Esophagus squamous epithelium (tissue), 5 donors: ENCODE results near the gene BPIFA3. TPM values are rescaled to one million over a fixed set of nuclear protein-coding genes. Genes with fewer than 3 reads are reported as not detected.

ENCODE experiments used
- DNase-seq: peaks from one replicate; lab custom pipeline; 2025; lab: John Stamatoyannopoulos, UW
- H3K27ac ChIP-seq, 4 donors: fragments of 200-600 bp; sonication (generic); one replicate each; pipeline ENCODE4 v1.5.1; 2016 to 2019; ENCODE audit warnings: mild to moderate bottlenecking in 1 of 4
- H3K27me3 ChIP-seq, 4 donors: fragments of 200-600 bp; sonication (generic); 1 replicate in 3 of 4; 2 replicates in 1 of 4; pipeline versions ENCODE4 v1.5.1 to v1.6.0; 2017 to 2021; ENCODE audit warnings: antibody characterized with exemption in 1 of 4
- H3K36me3 ChIP-seq, 3 donors: fragments of 200-600 bp; sonication (generic); one replicate each; pipeline ENCODE4 v1.5.1; 2016 to 2019
- H3K4me1 ChIP-seq, 3 donors: fragments of 200-600 bp; sonication (generic); one replicate each; pipeline ENCODE4 v1.5.1; 2017 to 2019
- H3K4me3 ChIP-seq, 4 donors: fragments of 200-600 bp; sonication (generic); 1 replicate in 3 of 4; 2 replicates in 1 of 4; pipeline ENCODE4 v1.5.1; 2016 to 2019; ENCODE audit warnings: mild to moderate bottlenecking in 2 of 4, moderate library complexity in 1 of 4
- H3K9me3 ChIP-seq, 3 donors: fragments of 200-600 bp; sonication (generic); one replicate each; pipeline ENCODE4 v1.5.1; 2016 to 2019
- POLR2A ChIP-seq, 4 donors: fragments of 450-650 bp; IDR thresholded peaks; one replicate each; pipeline ENCODE4 v1.6.1; 2017; ENCODE audit warnings: antibody characterized with exemption in 4 of 4, mild to moderate bottlenecking in 4 of 4, moderate library complexity in 3 of 4
- WGBS, 2 donors: methylation state at CpG; one replicate each; pipeline ENCODE4 v1.1.5; 2018; 5-methylcytosine and 5-hydroxymethylcytosine counted together
- intact Hi-C: fragments of 100-400 bp; cut with DNase I; formaldehyde crosslinking; loops from one replicate; pipeline ENCODE4 v1.15.0; 2022
- total RNA-seq, 4 donors: library from RNA; depleted of rRNA; stranded (reverse); fragments of >200 nt; gene quantifications; one replicate each; pipeline ENCODE4 v1.1.0, GENCODE V29; 2016
- TF ChIP-seq, protein P1 (sequence below), 6 experiments: fragments of 450-650 bp in 4 of 6; fragments of 200-600 bp in 2 of 6; sonication (generic) in 2 of 6; IDR thresholded peaks; one replicate each; pipeline ENCODE4 v1.5.1; 2016 to 2019; ENCODE audit warnings: antibody characterized with exemption in 6 of 6, mild to moderate bottlenecking in 4 of 6, moderate library complexity in 4 of 6
- donor health status: DM: yes; HTN: yes; CAD: no.

The BPIFA3 gene
- total RNA-seq, 4 donors from 2014 or later, result not detected

GRCh38 chr20:33242319-33243100 lies 25.4 kb downstream of the BPIFA3 start:
- H3K36me3 ChIP-seq, result no peaks in the 10 kb centered on the region
- no peak overlapping the region for H3K4me3 ChIP-seq
- no peak for DNase-seq
- H3K9me3 ChIP-seq, result no peaks in the 10 kb centered on the region
- H3K27ac ChIP-seq, result no peak overlapping the region
- 51 to 55% methylated on average over 6 to 7 of the region's 7 CpGs for WGBS, 2 donors
- intact Hi-C loops, result no loop called here
- H3K4me1 ChIP-seq, result no peaks in the 10 kb centered on the region
- peaks cover 0 to 10% (median 0%) of the 10 kb centered on the region in 4 donors for H3K27me3 ChIP-seq
- TF ChIP-seq, protein P1, sequence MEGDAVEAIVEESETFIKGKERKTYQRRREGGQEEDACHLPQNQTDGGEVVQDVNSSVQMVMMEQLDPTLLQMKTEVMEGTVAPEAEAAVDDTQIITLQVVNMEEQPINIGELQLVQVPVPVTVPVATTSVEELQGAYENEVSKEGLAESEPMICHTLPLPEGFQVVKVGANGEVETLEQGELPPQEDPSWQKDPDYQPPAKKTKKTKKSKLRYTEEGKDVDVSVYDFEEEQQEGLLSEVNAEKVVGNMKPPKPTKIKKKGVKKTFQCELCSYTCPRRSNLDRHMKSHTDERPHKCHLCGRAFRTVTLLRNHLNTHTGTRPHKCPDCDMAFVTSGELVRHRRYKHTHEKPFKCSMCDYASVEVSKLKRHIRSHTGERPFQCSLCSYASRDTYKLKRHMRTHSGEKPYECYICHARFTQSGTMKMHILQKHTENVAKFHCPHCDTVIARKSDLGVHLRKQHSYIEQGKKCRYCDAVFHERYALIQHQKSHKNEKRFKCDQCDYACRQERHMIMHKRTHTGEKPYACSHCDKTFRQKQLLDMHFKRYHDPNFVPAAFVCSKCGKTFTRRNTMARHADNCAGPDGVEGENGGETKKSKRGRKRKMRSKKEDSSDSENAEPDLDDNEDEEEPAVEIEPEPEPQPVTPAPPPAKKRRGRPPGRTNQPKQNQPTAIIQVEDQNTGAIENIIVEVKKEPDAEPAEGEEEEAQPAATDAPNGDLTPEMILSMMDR (IDR thresholded peaks at IDR 0.05), result no peak
- no peak for TF ChIP-seq POLR2A (IDR thresholded peaks at IDR 0.05)

DNA sequence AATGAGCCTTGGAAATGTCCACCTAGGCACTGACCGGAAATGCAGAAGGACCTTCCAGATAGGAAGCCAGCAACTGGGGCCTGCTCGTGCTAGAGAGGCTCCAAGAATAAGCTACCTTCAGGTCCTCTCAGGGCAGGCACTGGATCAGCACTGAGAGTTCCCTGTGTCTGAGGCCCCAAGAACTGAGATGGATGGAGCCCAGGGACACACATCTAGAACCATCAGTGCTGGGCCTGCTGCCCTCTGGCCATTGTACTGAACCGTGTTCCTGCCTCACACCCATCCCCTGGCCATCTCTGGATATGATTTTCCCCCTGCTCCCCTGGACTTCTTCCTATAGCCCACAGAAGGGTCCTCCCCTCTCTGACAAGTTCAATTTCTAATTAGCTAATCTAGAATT lies 28.9 kb downstream of the BPIFA3 start:
- H3K36me3 ChIP-seq, result no peaks in the 10 kb centered on the region
- intact Hi-C loops, result no loop called here
- H3K27ac ChIP-seq, result no peak overlapping the region
- no peaks in the 10 kb centered on the region for H3K27me3 ChIP-seq
- no peaks in the 10 kb centered on the region for H3K4me1 ChIP-seq
- 65 to 72% methylated on average over 3 of the region's 3 CpGs for WGBS, 2 donors
- H3K9me3 ChIP-seq, result no peaks in the 10 kb centered on the region
- DNase-seq, result no peak
- TF ChIP-seq, protein P1 (IDR thresholded peaks at IDR 0.05), result no peak
- no peak for TF ChIP-seq POLR2A (IDR thresholded peaks at IDR 0.05)
- no peak overlapping the region for H3K4me3 ChIP-seq

- Histone ChIP-seq H3K4me3 (no peak overlapping the region), H3K27me3 (no peaks in the 10 kb centered on the region), H3K36me3 (no peaks in the 10 kb centered on the region), H3K4me1 (no peaks in the 10 kb centered on the region), H3K27ac (no peak overlapping the region), H3K9me3 (no peaks in the 10 kb centered on the region)
- WGBS, 2 donors, result 89 to 100% methylated on average over 1 of the region's 1 CpG
- no peak for TF ChIP-seq POLR2A (IDR thresholded peaks at IDR 0.05)
- TF ChIP-seq, protein P1 (IDR thresholded peaks at IDR 0.05), result no peak
- no peak for DNase-seq
- intact Hi-C loops, result no loop called here
These were observed 32.3 kb downstream of the BPIFA3 start for GRCh38 chr20:33249456-33249855.

DNA sequence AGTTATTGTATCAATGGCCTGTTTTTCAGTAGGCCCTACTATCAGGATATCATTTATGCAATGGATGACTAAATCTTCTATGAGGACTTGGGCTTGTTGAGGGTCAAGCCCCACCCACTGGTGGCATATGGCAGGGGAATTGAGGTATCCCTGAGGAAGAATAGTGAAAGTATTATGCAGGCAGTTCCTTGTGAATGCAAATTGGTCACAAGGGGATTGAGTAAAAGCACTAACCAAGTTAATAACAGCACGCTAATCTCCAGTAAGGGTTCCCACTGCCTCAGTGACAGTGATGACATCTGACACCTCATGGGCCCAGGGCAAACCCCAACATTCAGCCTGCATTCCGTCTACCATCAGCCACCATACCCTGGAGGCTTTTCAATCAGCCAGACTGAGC lies 33.5 kb downstream of the BPIFA3 start:
- Histone ChIP-seq H3K4me1 (no peaks in the 10 kb centered on the region), H3K36me3 (no peaks in the 10 kb centered on the region), H3K4me3 (no peak overlapping the region), H3K9me3 (no peaks in the 10 kb centered on the region), H3K27me3 (peaks cover 0 to 3% (median 0%) of the 10 kb centered on the region in 4 donors), H3K27ac (no peak overlapping the region)
- TF ChIP-seq, protein P1 (IDR thresholded peaks at IDR 0.05), result no peak
- TF ChIP-seq POLR2A (IDR thresholded peaks at IDR 0.05), result no peak
- DNase-seq, result no peak
- intact Hi-C loops, result no loop called here
- 52 to 61% methylated on average over 2 of the region's 2 CpGs for WGBS, 2 donors

DNA sequence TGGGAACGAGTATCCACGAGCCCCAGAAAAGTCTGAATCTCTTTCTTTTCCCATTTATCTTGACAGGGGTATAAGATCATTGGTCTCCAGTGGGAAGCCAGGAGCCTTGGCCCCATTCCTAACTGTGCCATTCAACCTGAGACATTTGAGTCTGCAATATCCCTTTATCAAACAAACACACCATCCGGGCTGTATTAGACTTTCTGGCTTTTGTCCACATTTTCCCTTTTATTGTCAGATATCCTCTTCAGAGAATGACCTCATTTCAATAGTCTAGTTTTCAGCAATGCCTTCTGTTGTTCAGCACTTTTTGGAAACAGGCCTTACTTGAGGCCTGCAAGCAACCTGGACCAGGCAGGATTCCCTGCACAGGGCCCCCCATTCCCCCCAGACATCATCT lies 34.3 kb downstream of the BPIFA3 start:
- no peak overlapping the region for H3K4me3 ChIP-seq
- intact Hi-C loops, result no loop called here

More for the DNA sequence above, 34.3 kb downstream of the BPIFA3 start:
- WGBS, 2 donors, result 51 to 66% methylated on average over 3 of the region's 3 CpGs
- H3K9me3 ChIP-seq, result no peaks in the 10 kb centered on the region
- no peaks in the 10 kb centered on the region for H3K36me3 ChIP-seq
- H3K4me1 ChIP-seq, result no peaks in the 10 kb centered on the region
- TF ChIP-seq, protein P1 (IDR thresholded peaks at IDR 0.05), result no peak
- no peak for TF ChIP-seq POLR2A (IDR thresholded peaks at IDR 0.05)
- H3K27ac ChIP-seq, result no peak overlapping the region
- DNase-seq, result no peak
- H3K27me3 ChIP-seq, result peaks cover 0 to 6% (median 0%) of the 10 kb centered on the region in 4 donors
